GM10266 (cell line): ENCODE data around the gene CDA.

Experiments
- DNase-seq: peaks from one replicate; pipeline ENCODE4 v3.0.0; 2012; ENCODE audit errors: extremely low spot score
- TF ChIP-seq, protein P1 (sequence below): IDR thresholded peaks from 2 replicates; pipeline ENCODE4 v1.5.1; 2012; ENCODE audit warnings: mild to moderate bottlenecking, low read depth; ENCODE audit not compliant: control insufficient read depth, insufficient read depth; ENCODE audit errors: missing control alignments

CDA gene

DNA sequence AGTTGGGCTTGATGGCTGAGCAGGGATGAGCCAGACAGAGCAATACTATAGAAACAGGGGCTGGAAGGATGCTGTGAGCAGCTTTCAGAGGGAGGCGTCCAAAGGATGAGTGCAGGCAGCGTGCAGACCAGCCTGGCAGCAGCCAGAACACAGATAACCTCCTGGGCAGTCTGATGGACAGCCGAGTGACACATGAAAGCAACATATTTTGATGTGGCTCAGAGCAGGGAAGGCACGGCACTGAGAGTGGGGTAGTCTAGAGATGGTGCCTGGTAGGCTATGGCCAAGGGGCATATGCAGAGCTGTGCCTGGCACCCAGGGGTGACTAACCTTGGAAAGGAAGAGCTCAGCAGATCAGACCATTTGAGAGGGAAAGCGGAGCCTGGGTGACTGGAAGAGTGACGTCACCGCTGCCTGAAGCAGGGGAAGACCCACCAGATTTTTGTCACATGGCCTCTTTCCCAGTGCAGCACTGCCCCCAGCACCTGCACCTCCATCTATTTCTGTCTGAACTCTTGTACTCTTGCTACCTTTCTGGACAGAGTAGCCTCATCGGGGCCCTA lies 48.0 kb downstream of the CDA start:
- TF ChIP-seq, protein P1, sequence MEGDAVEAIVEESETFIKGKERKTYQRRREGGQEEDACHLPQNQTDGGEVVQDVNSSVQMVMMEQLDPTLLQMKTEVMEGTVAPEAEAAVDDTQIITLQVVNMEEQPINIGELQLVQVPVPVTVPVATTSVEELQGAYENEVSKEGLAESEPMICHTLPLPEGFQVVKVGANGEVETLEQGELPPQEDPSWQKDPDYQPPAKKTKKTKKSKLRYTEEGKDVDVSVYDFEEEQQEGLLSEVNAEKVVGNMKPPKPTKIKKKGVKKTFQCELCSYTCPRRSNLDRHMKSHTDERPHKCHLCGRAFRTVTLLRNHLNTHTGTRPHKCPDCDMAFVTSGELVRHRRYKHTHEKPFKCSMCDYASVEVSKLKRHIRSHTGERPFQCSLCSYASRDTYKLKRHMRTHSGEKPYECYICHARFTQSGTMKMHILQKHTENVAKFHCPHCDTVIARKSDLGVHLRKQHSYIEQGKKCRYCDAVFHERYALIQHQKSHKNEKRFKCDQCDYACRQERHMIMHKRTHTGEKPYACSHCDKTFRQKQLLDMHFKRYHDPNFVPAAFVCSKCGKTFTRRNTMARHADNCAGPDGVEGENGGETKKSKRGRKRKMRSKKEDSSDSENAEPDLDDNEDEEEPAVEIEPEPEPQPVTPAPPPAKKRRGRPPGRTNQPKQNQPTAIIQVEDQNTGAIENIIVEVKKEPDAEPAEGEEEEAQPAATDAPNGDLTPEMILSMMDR: no peak
- DNase-seq: no peak

DNA sequence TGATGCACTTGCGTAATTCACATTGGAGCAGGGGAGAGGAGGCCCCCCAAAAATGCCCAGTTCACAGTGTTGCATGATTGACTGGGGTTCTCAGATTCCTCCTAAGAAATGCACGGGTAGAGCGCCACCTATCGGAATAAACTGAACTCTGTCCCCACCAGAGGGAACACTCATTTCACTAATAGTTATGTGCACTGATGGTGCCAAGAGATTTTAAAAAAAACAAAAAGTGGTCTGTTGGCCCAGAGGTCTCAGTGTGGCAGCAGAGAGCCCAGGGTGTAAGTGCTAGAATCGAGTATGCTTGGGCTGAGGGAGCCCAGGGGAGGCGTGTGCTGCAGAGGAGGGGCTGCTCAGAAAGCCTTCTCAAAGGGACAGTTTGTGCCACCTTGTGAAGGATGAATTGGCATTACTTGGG lies 51.3 kb downstream of the CDA start:
- peak; percentile 75 for DNase-seq
- TF ChIP-seq, protein P1: peak; percentile 81

DNA sequence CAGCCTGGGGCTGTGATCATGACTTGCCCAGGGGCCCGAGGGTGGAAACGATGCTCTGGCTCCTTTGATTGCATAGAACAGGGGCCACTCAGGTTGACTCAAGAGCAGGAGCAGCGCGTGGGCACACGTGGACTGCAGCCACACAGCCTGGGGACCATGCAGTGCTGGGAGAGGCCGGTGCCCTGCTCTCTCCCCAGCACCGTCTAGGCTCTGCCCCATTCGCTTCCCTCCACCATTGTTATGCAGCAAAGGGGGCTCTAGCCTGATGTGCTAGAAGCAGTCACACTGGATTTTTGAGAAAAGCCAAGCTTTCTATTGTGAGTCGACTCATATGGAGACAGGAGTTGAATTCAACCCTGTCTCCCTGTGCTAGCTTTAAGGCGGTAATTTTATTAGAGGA lies 53.1 kb downstream of the CDA start:
- DNase-seq: no peak
- TF ChIP-seq, protein P1: no peak

DNA sequence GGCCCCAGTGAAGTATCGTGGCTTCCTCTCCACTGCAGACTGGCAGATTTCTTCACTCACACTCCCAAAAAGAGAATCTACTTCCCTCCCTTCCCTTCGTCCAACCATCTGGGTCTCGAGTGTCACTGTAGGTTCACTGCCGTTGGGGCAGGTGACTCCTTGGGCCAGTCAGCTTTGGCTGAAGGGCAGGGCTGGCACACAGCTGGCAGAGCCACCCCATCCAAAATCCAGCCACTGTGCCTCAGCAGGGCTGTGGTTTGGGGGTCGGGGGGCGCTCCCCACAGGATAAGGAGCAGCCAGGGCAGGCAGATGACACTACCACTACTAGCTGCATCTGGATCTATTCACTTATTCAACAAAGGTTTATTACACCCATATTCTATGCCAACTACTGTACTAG lies 54.2 kb downstream of the CDA start:
- no peak for DNase-seq
- TF ChIP-seq, protein P1: no peak

DNA sequence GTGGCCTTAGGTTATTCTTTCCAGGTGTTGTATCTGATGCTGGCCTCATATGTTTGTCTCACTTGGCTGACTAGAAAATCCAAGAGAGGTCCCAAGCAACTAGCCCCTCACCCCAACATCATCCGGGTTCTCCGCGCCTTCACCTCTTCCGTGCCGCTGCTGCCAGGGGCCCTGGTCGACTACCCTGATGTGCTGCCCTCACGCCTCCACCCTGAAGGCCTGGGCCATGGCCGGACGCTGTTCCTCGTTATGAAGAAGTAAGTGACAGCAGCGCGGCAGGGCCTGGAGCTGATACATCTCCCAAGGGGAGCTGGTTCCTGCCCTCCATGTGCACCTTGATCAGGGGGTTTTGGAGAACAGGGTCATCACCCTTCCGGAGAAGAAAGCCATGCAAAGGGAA lies 55.5 kb downstream of the CDA start:
- TF ChIP-seq, protein P1: no peak
- DNase-seq: no peak

DNA sequence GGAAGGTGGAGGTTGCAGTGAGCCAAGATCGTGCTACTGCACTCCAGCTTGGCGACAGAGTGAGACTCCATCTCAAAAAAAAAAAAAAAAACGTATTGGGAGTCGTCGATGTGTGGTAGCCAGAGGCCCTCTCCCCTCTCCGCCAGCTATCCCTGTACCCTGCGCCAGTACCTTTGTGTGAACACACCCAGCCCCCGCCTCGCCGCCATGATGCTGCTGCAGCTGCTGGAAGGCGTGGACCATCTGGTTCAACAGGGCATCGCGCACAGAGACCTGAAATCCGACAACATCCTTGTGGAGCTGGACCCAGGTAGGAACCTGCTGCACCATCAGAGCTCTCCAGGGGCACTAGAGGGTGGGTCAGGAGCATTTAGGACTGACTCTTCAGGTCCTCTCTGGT lies 56.5 kb downstream of the CDA start:
- TF ChIP-seq, protein P1: no peak
- no peak for DNase-seq

DNA sequence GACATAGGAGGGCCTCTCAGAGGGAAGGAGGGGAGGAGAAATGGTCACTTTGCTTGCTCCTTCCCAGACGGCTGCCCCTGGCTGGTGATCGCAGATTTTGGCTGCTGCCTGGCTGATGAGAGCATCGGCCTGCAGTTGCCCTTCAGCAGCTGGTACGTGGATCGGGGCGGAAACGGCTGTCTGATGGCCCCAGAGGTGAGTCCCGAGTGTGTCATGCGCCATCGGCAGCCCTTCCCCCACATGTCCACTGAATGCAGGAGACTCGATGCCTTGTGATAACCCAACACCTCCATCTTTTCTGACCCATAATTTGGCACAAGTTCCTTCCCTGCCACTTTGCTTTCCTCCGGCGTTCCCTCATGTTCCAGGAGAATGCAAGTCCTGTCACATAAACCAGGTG lies 59.5 kb downstream of the CDA start:
- no peak for DNase-seq
- TF ChIP-seq, protein P1: no peak
